ENCODE results near the gene DGKI.

The DGKI gene

GRCh38 chr7:137655804-137656203 lies 191.0 kb downstream of the DGKI start:
- Histone ChIP-seq H3K4me1 (ENCODE audit: control insufficient read depth, insufficient read depth, low read length) (peaks cover 26% of the 10 kb centered on the region), H3K36me3 (ENCODE audit: control insufficient read depth, insufficient read depth, low read length) (no peaks in the 10 kb centered on the region), H3K9ac (ENCODE audit: low read depth, low read length) (no peak overlapping the region), H3K27me3 (ENCODE audit: control insufficient read depth, insufficient read depth, low read length) (no peaks in the 10 kb centered on the region), H3K9me3 (ENCODE audit: control insufficient read depth, insufficient read depth, low read length) (no peaks in the 10 kb centered on the region), H3K4me3 (ENCODE audit: low read depth, low read length) (no peak overlapping the region)

- Histone ChIP-seq H3K9me3 (ENCODE audit: control insufficient read depth, insufficient read depth, low read length) (no peaks in the 10 kb centered on the region), H3K9ac (ENCODE audit: low read depth, low read length) (no peak overlapping the region), H3K36me3 (ENCODE audit: control insufficient read depth, insufficient read depth, low read length) (no peaks in the 10 kb centered on the region), H3K4me1 (ENCODE audit: control insufficient read depth, insufficient read depth, low read length) (peaks cover 11% of the 10 kb centered on the region), H3K4me3 (ENCODE audit: low read depth, low read length) (no peak overlapping the region), H3K27me3 (ENCODE audit: control insufficient read depth, insufficient read depth, low read length) (no peaks in the 10 kb centered on the region)
Observed at GRCh38 chr7:137652721-137653120, 194.1 kb downstream of the DGKI start.

GRCh38 chr7:137647905-137648565 lies 198.7 kb downstream of the DGKI start:
- no peaks in the 10 kb centered on the region for H3K9me3 ChIP-seq (ENCODE audit: control insufficient read depth, insufficient read depth, low read length)
- no peak overlapping the region for H3K4me3 ChIP-seq (ENCODE audit: low read depth, low read length)
- H3K4me1 ChIP-seq (ENCODE audit: control insufficient read depth, insufficient read depth, low read length): peaks cover 11% of the 10 kb centered on the region
- no peaks in the 10 kb centered on the region for H3K36me3 ChIP-seq (ENCODE audit: control insufficient read depth, insufficient read depth, low read length)
- H3K27me3 ChIP-seq (ENCODE audit: control insufficient read depth, insufficient read depth, low read length): peaks cover 7% of the 10 kb centered on the region
- no peak overlapping the region for H3K9ac ChIP-seq (ENCODE audit: low read depth, low read length)

- Histone ChIP-seq H3K36me3 (ENCODE audit: control insufficient read depth, insufficient read depth, low read length) (no peaks in the 10 kb centered on the region), H3K27me3 (ENCODE audit: control insufficient read depth, insufficient read depth, low read length) (peaks cover 7% of the 10 kb centered on the region), H3K4me1 (ENCODE audit: control insufficient read depth, insufficient read depth, low read length) (peaks cover 8% of the 10 kb centered on the region), H3K9me3 (ENCODE audit: control insufficient read depth, insufficient read depth, low read length) (no peaks in the 10 kb centered on the region), H3K4me3 (ENCODE audit: low read depth, low read length) (no peak overlapping the region), H3K9ac (ENCODE audit: low read depth, low read length) (no peak overlapping the region)
Observed at GRCh38 chr7:137642472-137642871, 204.3 kb downstream of the DGKI start.

- peaks cover 7% of the 10 kb centered on the region for H3K27me3 ChIP-seq (ENCODE audit: control insufficient read depth, insufficient read depth, low read length)
- H3K4me3 ChIP-seq (ENCODE audit: low read depth, low read length): no peak overlapping the region
- no peaks in the 10 kb centered on the region for H3K9me3 ChIP-seq (ENCODE audit: control insufficient read depth, insufficient read depth, low read length)
- H3K4me1 ChIP-seq (ENCODE audit: control insufficient read depth, insufficient read depth, low read length): peaks cover 4% of the 10 kb centered on the region
- H3K36me3 ChIP-seq (ENCODE audit: control insufficient read depth, insufficient read depth, low read length): no peaks in the 10 kb centered on the region
- H3K9ac ChIP-seq (ENCODE audit: low read depth, low read length): no peak overlapping the region
Observed at GRCh38 chr7:137642031-137642430, 204.7 kb downstream of the DGKI start.

- Histone ChIP-seq H3K27me3 (ENCODE audit: control insufficient read depth, insufficient read depth, low read length) (no peaks in the 10 kb centered on the region), H3K4me3 (ENCODE audit: low read depth, low read length) (no peak overlapping the region), H3K36me3 (ENCODE audit: control insufficient read depth, insufficient read depth, low read length) (no peaks in the 10 kb centered on the region)
Observed at GRCh38 chr7:137636376-137636775, 210.4 kb downstream of the DGKI start.

GRCh38 chr7:137635874-137636273 lies 210.9 kb downstream of the DGKI start:
- no peaks in the 10 kb centered on the region for H3K27me3 ChIP-seq (ENCODE audit: control insufficient read depth, insufficient read depth, low read length)
- H3K36me3 ChIP-seq (ENCODE audit: control insufficient read depth, insufficient read depth, low read length): no peaks in the 10 kb centered on the region
- no peak overlapping the region for H3K9ac ChIP-seq (ENCODE audit: low read depth, low read length)
- no peaks in the 10 kb centered on the region for H3K9me3 ChIP-seq (ENCODE audit: control insufficient read depth, insufficient read depth, low read length)
- H3K4me1 ChIP-seq (ENCODE audit: control insufficient read depth, insufficient read depth, low read length): no peaks in the 10 kb centered on the region
- H3K4me3 ChIP-seq (ENCODE audit: low read depth, low read length): no peak overlapping the region

More at GRCh38 chr7:137636376-137636775, 210.4 kb downstream of the DGKI start:
- no peaks in the 10 kb centered on the region for H3K4me1 ChIP-seq (ENCODE audit: control insufficient read depth, insufficient read depth, low read length)
- H3K9me3 ChIP-seq (ENCODE audit: control insufficient read depth, insufficient read depth, low read length): no peaks in the 10 kb centered on the region
- H3K9ac ChIP-seq (ENCODE audit: low read depth, low read length): no peak overlapping the region

- H3K36me3 ChIP-seq (ENCODE audit: control insufficient read depth, insufficient read depth, low read length): no peaks in the 10 kb centered on the region
- H3K27me3 ChIP-seq (ENCODE audit: control insufficient read depth, insufficient read depth, low read length): no peaks in the 10 kb centered on the region
- no peak overlapping the region for H3K4me3 ChIP-seq (ENCODE audit: low read depth, low read length)
- H3K9ac ChIP-seq (ENCODE audit: low read depth, low read length): no peak overlapping the region
- H3K4me1 ChIP-seq (ENCODE audit: control insufficient read depth, insufficient read depth, low read length): no peaks in the 10 kb centered on the region
- H3K9me3 ChIP-seq (ENCODE audit: control insufficient read depth, insufficient read depth, low read length): no peaks in the 10 kb centered on the region
Observed at GRCh38 chr7:137635132-137635531, 211.6 kb downstream of the DGKI start.

- Histone ChIP-seq H3K9me3 (ENCODE audit: control insufficient read depth, insufficient read depth, low read length) (no peaks in the 10 kb centered on the region), H3K9ac (ENCODE audit: low read depth, low read length) (no peak overlapping the region), H3K27me3 (ENCODE audit: control insufficient read depth, insufficient read depth, low read length) (no peaks in the 10 kb centered on the region), H3K36me3 (ENCODE audit: control insufficient read depth, insufficient read depth, low read length) (no peaks in the 10 kb centered on the region), H3K4me1 (ENCODE audit: control insufficient read depth, insufficient read depth, low read length) (no peaks in the 10 kb centered on the region), H3K4me3 (ENCODE audit: low read depth, low read length) (no peak overlapping the region)
Observed at GRCh38 chr7:137634356-137634755, 212.4 kb downstream of the DGKI start.

- Histone ChIP-seq H3K4me3 (ENCODE audit: low read depth, low read length) (no peak overlapping the region), H3K4me1 (ENCODE audit: control insufficient read depth, insufficient read depth, low read length) (no peaks in the 10 kb centered on the region)
Observed at GRCh38 chr7:137633133-137633532, 213.6 kb downstream of the DGKI start.

GRCh38 chr7:137628216-137628615 lies 218.6 kb downstream of the DGKI start:
- no peak overlapping the region for H3K4me3 ChIP-seq (ENCODE audit: low read depth, low read length)
- H3K9ac ChIP-seq (ENCODE audit: low read depth, low read length): no peak overlapping the region
- H3K4me1 ChIP-seq (ENCODE audit: control insufficient read depth, insufficient read depth, low read length): no peaks in the 10 kb centered on the region
- no peaks in the 10 kb centered on the region for H3K9me3 ChIP-seq (ENCODE audit: control insufficient read depth, insufficient read depth, low read length)
- no peaks in the 10 kb centered on the region for H3K27me3 ChIP-seq (ENCODE audit: control insufficient read depth, insufficient read depth, low read length)
- no peaks in the 10 kb centered on the region for H3K36me3 ChIP-seq (ENCODE audit: control insufficient read depth, insufficient read depth, low read length)

More at GRCh38 chr7:137633133-137633532, 213.6 kb downstream of the DGKI start:
- Histone ChIP-seq H3K9me3 (ENCODE audit: control insufficient read depth, insufficient read depth, low read length) (no peaks in the 10 kb centered on the region), H3K27me3 (ENCODE audit: control insufficient read depth, insufficient read depth, low read length) (no peaks in the 10 kb centered on the region), H3K9ac (ENCODE audit: low read depth, low read length) (no peak overlapping the region), H3K36me3 (ENCODE audit: control insufficient read depth, insufficient read depth, low read length) (no peaks in the 10 kb centered on the region)

- Histone ChIP-seq H3K9ac (ENCODE audit: low read depth, low read length) (no peak overlapping the region), H3K9me3 (ENCODE audit: control insufficient read depth, insufficient read depth, low read length) (no peaks in the 10 kb centered on the region), H3K36me3 (ENCODE audit: control insufficient read depth, insufficient read depth, low read length) (no peaks in the 10 kb centered on the region), H3K27me3 (ENCODE audit: control insufficient read depth, insufficient read depth, low read length) (no peaks in the 10 kb centered on the region), H3K4me1 (ENCODE audit: control insufficient read depth, insufficient read depth, low read length) (no peaks in the 10 kb centered on the region), H3K4me3 (ENCODE audit: low read depth, low read length) (no peak overlapping the region)
Observed at GRCh38 chr7:137626469-137627067, 220.2 kb downstream of the DGKI start.

Measured in iPS-15b (cell line).